Cardiac atrium fibroblast (primary cell): ENCODE measurements around the gene TASL. TPM values are rescaled to one million over a fixed set of nuclear protein-coding genes. Genes with fewer than 3 reads are reported as not detected.

ENCODE experiments used
- total RNA-seq: library from RNA; depleted of rRNA; stranded (reverse); fragments of >200 nt; gene quantifications from 2 replicates; pipeline ENCODE4 v1.2.3, GENCODE V29; 2015

TASL gene
- total RNA-seq, result not detected in 2 replicates

GRCh38 chrX:30577362-30577991, at the start of gene TASL:
Gene TASL (minus strand): TSS chrX:30577766. CDS start chrX:30560355, 17,411 bp downstream.

Other genes starting within 250 kb of the TASL start
- gene GK, start 75.7 kb upstream of the TASL start, total RNA-seq, result 2.2 and 3.9 TPM in 2 replicates